HepG2 (cell line): ENCODE results near the gene GPAM. TPM values are rescaled to one million over a fixed set of nuclear protein-coding genes. Genes with fewer than 3 reads are reported as not detected.
A peak's percentile ranks its signal among the peaks of the same experiment; 100 is the strongest.

Experiments used
- ATAC-seq: fragments of 200-7000 bp; cut with Tn5 transposase; 3 replicates; pipeline ENCODE4 v1.9.1; 2020; ENCODE audit warnings: mild to moderate bottlenecking, moderate library complexity
- BruUV-seq: library from RNA; stranded (reverse); fragments of 400-500 nt; replicated peaks from 2 replicates; lab custom pipeline; 2021; lab: Mats Ljungman, UMichigan
- CTCF ChIA-PET: fragments of 300-600 bp; formaldehyde crosslinking; extraction: SDS; loops from one replicate; lab custom pipeline; 2021; ENCODE audit warnings: low total read pairs, inconsistent platforms, low intra/inter-chr PET ratio; lab: Yijun Ruan, JAX
- POLR2A ChIA-PET: fragments of 350-600 bp; sonication (Branson Sonifier 250); formaldehyde crosslinking; loops from one replicate; lab custom pipeline; 2020; ENCODE audit warnings: antibody characterized with exemption, inconsistent platforms; lab: Yijun Ruan, JAX
- DNase-seq: peaks from one replicate; pipeline ENCODE4 v3.0.0-alpha.2; 2015; ENCODE audit warnings: low spot score
- FAIRE-seq: peaks from 3 replicates; lab custom pipeline; 2011; peaks lifted over from hg19 to GRCh38; lab: Jason Lieb, UNC
- H2AFZ ChIP-seq: one replicate; pipeline ENCODE4 v1.6.1; 2011; ENCODE audit warnings: low read length, inconsistent platforms
- H3K27ac ChIP-seq: fragments of 300-600 bp; 3 replicates; pipeline ENCODE4 v1.8.0; 2011; ENCODE audit warnings: mixed run types, mild to moderate bottlenecking, mixed read lengths, low read length, inconsistent platforms; ENCODE audit not compliant: insufficient read depth; ENCODE audit errors: extremely low read length
- H3K27me3 ChIP-seq, 2 experiments: fragments of 200-600 bp in 1 of 2; 2 replicates in 1 of 2; 3 replicates in 1 of 2; pipeline versions ENCODE4 v1.6.0 to v1.8.0; 2011; ENCODE audit warnings: low read length in 2 of 2, mild to moderate bottlenecking in 2 of 2, moderate library complexity in 2 of 2, inconsistent platforms in 1 of 2; ENCODE audit not compliant: insufficient read depth in 2 of 2, control insufficient read depth in 1 of 2
- H3K36me3 ChIP-seq, 2 experiments: fragments of 200-600 bp in 1 of 2; replicated peaks in 1 of 2; 2 replicates in 1 of 2; 3 replicates in 1 of 2; pipeline versions ENCODE4 v1.5.1 to v1.8.0; 2011; ENCODE audit warnings: low read length in 2 of 2, inconsistent platforms in 1 of 2; ENCODE audit not compliant: insufficient read depth in 2 of 2, control insufficient read depth in 1 of 2
- H3K4me1 ChIP-seq: 2 replicates; pipeline ENCODE4 v1.5.1; 2012; ENCODE audit warnings: low read length, inconsistent platforms; ENCODE audit not compliant: insufficient read depth
- H3K4me2 ChIP-seq: 2 replicates; pipeline ENCODE4 v1.6.0; 2011; ENCODE audit warnings: low read depth, low read length, inconsistent platforms
- H3K4me3 ChIP-seq, 3 experiments: fragments of 200-600 bp in 1 of 3; sonication (generic), shearing (Covaris generic) in 1 of 3; replicated peaks in 1 of 3; 2 replicates each; pipeline ENCODE4 v1.5.1; 2011 to 2016; ENCODE audit warnings: low read length in 3 of 3, inconsistent platforms in 2 of 3, low read depth in 2 of 3, mild to moderate bottlenecking in 2 of 3, control low read depth in 1 of 3, mixed read lengths in 1 of 3; ENCODE audit not compliant: insufficient read depth in 1 of 3
- H3K79me2 ChIP-seq: one replicate; pipeline ENCODE4 v1.6.1; 2011; ENCODE audit warnings: low read length, inconsistent platforms; ENCODE audit not compliant: insufficient read depth
- H3K9ac ChIP-seq: 2 replicates; pipeline ENCODE4 v1.6.0; 2011; ENCODE audit warnings: mild to moderate bottlenecking, low read depth, low read length, inconsistent platforms; ENCODE audit not compliant: insufficient read depth
- H3K9me3 ChIP-seq: 2 replicates; pipeline ENCODE4 v1.5.1; 2012; ENCODE audit warnings: mild to moderate bottlenecking, low read length
- H4K20me1 ChIP-seq: 2 replicates; pipeline ENCODE4 v1.6.0; 2011; ENCODE audit warnings: inconsistent platforms, mild to moderate bottlenecking, low read length, moderate library complexity; ENCODE audit not compliant: insufficient read depth
- ARNT ChIP-seq: fragments of 450-650 bp; IDR thresholded peaks from 2 replicates; pipeline ENCODE4 v1.6.1; 2017
- HDAC1 ChIP-seq: sonication (generic); formaldehyde crosslinking; IDR thresholded peaks from 2 replicates; pipeline ENCODE4 v1.5.1; 2020; ENCODE audit warnings: mild to moderate bottlenecking, missing genetic modification reagents
- IKZF1 ChIP-seq: fragments of 450-650 bp; IDR thresholded peaks from 2 replicates; pipeline ENCODE4 v1.7.1; 2016
- KDM6A ChIP-seq: IDR thresholded peaks from 2 replicates; pipeline ENCODE4 v1.6.1; 2016; ENCODE audit warnings: low read depth
- RARA ChIP-seq: IDR thresholded peaks from 2 replicates; pipeline ENCODE4 v1.6.1; 2016; ENCODE audit warnings: missing genetic modification reagents, missing compliant biosample characterization
- RARG ChIP-seq: sonication (generic); formaldehyde crosslinking; IDR thresholded peaks from 2 replicates; pipeline ENCODE4 v1.4.0; 2020; ENCODE audit warnings: low read depth, mild to moderate bottlenecking, missing genetic modification reagents
- SP140L ChIP-seq: sonication (generic); formaldehyde crosslinking; IDR thresholded peaks from 2 replicates; pipeline ENCODE4 v1.4.0; 2020; ENCODE audit warnings: missing genetic modification reagents, borderline replicate concordance
- SP4 ChIP-seq: sonication (generic); formaldehyde crosslinking; IDR thresholded peaks from 2 replicates; pipeline ENCODE4 v1.8.1; 2023; ENCODE audit warnings: mild to moderate bottlenecking, missing genetic modification reagents
- ZFP90 ChIP-seq: sonication (generic); formaldehyde crosslinking; IDR thresholded peaks from 2 replicates; pipeline ENCODE4 v1.8.0; 2022; ENCODE audit warnings: missing genetic modification reagents, mild to moderate bottlenecking, inconsistent platforms, borderline replicate concordance
- ZNF34 ChIP-seq: sonication (generic); formaldehyde crosslinking; IDR thresholded peaks from 2 replicates; pipeline ENCODE4 v1.4.0; 2020; ENCODE audit warnings: mild to moderate bottlenecking, missing genetic modification reagents, borderline replicate concordance
- WGBS: methylation state at CpG from one replicate; pipeline ENCODE4 v1.1.6; 2017; ENCODE audit warnings: low lambda C conversion rate; 5-methylcytosine and 5-hydroxymethylcytosine counted together
- in situ Hi-C: cut with HindIII; loops from 2 replicates; pipeline ENCODE4 v1.10.0; 2017; ENCODE audit warnings: low pct_unique_long_range_greater_than_20kb; ENCODE audit not compliant: extremely low pct_ligation_motif_present
- intact Hi-C: fragments of 100-400 bp; cut with micrococcal nuclease; formaldehyde crosslinking; loops from one replicate; pipeline ENCODE4 v1.10.0; 2022; ENCODE audit not compliant: unreplicated experiment
- polyA plus RNA-seq, 8 experiments: library from polyadenylated mRNA; depleted of rRNA in 3 of 8; stranded (reverse) in 7 of 8; unstranded in 1 of 8; fragments of >200 nt; fragmentation: Illumina TruSeq in 4 of 8; extraction: Trizol in 4 of 8; gene quantifications; 2 replicates each; pipeline versions ENCODE4 v1.2.1 to v1.2.3, GENCODE V29; 2011 to 2016; ENCODE audit warnings: low read depth in 4 of 8, missing spikeins in 1 of 8, mixed read lengths in 1 of 8; ENCODE audit not compliant: insufficient read depth in 1 of 8
- total RNA-seq, 5 experiments: library from RNA; depleted of rRNA; stranded (reverse); fragments of >200 nt; fragmentation: Illumina TruSeq; extraction: Trizol; gene quantifications; 2 replicates each; pipeline ENCODE4 v1.2.3, GENCODE V29; 2016; ENCODE audit warnings: low read depth in 1 of 5
- TF ChIP-seq, protein P1 (sequence below): sonication (generic); formaldehyde crosslinking; IDR thresholded peaks from 2 replicates; pipeline ENCODE4 v1.4.0; 2020; ENCODE audit warnings: mild to moderate bottlenecking, missing genetic modification reagents
- TF ChIP-seq, protein P2 (sequence below): sonication (generic); formaldehyde crosslinking; IDR thresholded peaks from 2 replicates; pipeline ENCODE4 v1.5.0; 2020; ENCODE audit warnings: missing genetic modification reagents, mild to moderate bottlenecking, borderline replicate concordance
- TF ChIP-seq, protein P3 (sequence below): sonication (generic); formaldehyde crosslinking; IDR thresholded peaks from 2 replicates; pipeline ENCODE4 v1.8.1; 2022; ENCODE audit warnings: mild to moderate bottlenecking, missing genetic modification reagents

Gene GPAM
- total and polyA plus RNA-seq, 2 of the 13 experiments (the other 11 are each of a cell fraction or from before 2014, with no cell fraction given) = 36.8 to 140 TPM

DNA sequence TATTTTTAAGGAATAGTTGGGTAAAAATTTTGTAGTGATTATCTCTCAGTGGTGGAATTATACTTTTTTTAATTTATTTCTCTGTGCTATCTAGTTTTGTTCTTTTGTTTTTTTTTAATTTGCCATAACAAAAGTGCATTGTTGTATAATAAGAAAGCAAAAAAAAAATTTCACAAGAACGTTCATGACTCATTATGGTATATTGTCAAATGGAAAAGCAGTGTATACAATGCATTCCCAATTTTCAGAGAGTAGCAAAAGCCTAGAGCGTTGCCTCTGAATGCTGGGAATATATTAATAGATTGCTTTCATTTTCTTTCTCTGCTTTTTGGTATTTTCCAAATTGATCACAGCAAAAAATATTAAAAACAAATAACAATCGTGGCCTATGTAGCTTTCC, 46.3 kb upstream of the GPAM start:
- Histone ChIP-seq H3K79me2 (peaks cover 32% of the 10 kb centered on the region), H3K9ac (no peak overlapping the region), H3K4me1 (peaks cover 87% of the 10 kb centered on the region), H3K27ac (peak overlapping the region; percentile 52), H3K9me3 (no peaks in the 10 kb centered on the region), H3K27me3 (no peaks in the 10 kb centered on the region; a peak in 1 of 5 replicates), H4K20me1 (no peaks in the 10 kb centered on the region), H2AFZ (no peak overlapping the region), H3K4me3 (no peak overlapping the region), H3K36me3 (no peaks in the 10 kb centered on the region; a peak in 1 of 5 replicates), H3K4me2 (no peak overlapping the region)
- intact Hi-C loops = no loop called here
- no peak for DNase-seq
- ATAC-seq = no peak
- ChIA-PET CTCF (no interaction called here), POLR2A (interaction anchor here (1.5 to 7.8 kb wide), 2 partner anchors 32 to 45 kb away, joined by 7 to 142 read pairs; no protein-coding TSS in a partner anchor)
- TF ChIP-seq RARA (CRISPR knock-in tag) (no peak), ZNF34 (no peak), ZFP90 (CRISPR knock-in tag) (no peak), HDAC1 (CRISPR knock-in tag) (no peak), KDM6A (CRISPR knock-in tag) (no peak), SP140L (no peak), RARG (CRISPR knock-in tag) (no peak), SP4 (CRISPR knock-in tag) (no peak), ARNT (no peak), IKZF1 (no peak)
- TF ChIP-seq, protein P1, sequence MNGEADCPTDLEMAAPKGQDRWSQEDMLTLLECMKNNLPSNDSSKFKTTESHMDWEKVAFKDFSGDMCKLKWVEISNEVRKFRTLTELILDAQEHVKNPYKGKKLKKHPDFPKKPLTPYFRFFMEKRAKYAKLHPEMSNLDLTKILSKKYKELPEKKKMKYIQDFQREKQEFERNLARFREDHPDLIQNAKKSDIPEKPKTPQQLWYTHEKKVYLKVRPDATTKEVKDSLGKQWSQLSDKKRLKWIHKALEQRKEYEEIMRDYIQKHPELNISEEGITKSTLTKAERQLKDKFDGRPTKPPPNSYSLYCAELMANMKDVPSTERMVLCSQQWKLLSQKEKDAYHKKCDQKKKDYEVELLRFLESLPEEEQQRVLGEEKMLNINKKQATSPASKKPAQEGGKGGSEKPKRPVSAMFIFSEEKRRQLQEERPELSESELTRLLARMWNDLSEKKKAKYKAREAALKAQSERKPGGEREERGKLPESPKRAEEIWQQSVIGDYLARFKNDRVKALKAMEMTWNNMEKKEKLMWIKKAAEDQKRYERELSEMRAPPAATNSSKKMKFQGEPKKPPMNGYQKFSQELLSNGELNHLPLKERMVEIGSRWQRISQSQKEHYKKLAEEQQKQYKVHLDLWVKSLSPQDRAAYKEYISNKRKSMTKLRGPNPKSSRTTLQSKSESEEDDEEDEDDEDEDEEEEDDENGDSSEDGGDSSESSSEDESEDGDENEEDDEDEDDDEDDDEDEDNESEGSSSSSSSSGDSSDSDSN (CRISPR knock-in tag) = no peak
- TF ChIP-seq, protein P2, sequence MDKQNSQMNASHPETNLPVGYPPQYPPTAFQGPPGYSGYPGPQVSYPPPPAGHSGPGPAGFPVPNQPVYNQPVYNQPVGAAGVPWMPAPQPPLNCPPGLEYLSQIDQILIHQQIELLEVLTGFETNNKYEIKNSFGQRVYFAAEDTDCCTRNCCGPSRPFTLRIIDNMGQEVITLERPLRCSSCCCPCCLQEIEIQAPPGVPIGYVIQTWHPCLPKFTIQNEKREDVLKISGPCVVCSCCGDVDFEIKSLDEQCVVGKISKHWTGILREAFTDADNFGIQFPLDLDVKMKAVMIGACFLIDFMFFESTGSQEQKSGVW = no peak
- TF ChIP-seq, protein P3, sequence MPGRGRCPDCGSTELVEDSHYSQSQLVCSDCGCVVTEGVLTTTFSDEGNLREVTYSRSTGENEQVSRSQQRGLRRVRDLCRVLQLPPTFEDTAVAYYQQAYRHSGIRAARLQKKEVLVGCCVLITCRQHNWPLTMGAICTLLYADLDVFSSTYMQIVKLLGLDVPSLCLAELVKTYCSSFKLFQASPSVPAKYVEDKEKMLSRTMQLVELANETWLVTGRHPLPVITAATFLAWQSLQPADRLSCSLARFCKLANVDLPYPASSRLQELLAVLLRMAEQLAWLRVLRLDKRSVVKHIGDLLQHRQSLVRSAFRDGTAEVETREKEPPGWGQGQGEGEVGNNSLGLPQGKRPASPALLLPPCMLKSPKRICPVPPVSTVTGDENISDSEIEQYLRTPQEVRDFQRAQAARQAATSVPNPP (CRISPR knock-in tag) = no peak
- 89% methylated on average over 3 of the region's 3 CpGs for WGBS
- in situ Hi-C loops = loop anchor here (5.0 kb wide), 1 partner anchor 77 kb away; no protein-coding TSS in a partner anchor
- no TSS peak for BruUV-seq
- FAIRE-seq = no peak
